ENCODE measurements around the gene PCTP.

The PCTP gene

DNA sequence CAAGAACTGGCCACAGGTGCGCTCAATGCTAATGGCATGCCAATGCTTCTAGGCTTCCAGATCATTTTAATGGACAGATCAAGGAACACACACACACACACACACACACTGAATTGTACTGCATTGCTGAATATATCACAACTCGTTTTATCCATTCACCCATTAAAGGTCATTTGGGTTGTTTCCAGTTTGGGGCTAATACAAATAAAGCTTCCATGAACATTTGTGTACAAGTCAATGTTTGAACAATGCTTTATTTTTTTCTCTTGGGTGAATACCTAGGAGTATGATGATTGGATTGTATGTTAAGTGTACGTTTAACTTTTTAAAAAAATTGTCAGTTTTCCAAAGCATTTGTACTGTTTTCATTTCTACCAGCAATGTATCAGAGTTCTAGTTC, 3.6 kb upstream of the PCTP start:
- CTCF ChIA-PET = interaction anchor here (1.3 to 1.4 kb wide), 2 partner anchors 12 to 27 kb away, joined by 3 read pairs; no protein-coding TSS in a partner anchor
- POLR2A ChIA-PET = no interaction called here
- TF ChIP-seq, protein P1, sequence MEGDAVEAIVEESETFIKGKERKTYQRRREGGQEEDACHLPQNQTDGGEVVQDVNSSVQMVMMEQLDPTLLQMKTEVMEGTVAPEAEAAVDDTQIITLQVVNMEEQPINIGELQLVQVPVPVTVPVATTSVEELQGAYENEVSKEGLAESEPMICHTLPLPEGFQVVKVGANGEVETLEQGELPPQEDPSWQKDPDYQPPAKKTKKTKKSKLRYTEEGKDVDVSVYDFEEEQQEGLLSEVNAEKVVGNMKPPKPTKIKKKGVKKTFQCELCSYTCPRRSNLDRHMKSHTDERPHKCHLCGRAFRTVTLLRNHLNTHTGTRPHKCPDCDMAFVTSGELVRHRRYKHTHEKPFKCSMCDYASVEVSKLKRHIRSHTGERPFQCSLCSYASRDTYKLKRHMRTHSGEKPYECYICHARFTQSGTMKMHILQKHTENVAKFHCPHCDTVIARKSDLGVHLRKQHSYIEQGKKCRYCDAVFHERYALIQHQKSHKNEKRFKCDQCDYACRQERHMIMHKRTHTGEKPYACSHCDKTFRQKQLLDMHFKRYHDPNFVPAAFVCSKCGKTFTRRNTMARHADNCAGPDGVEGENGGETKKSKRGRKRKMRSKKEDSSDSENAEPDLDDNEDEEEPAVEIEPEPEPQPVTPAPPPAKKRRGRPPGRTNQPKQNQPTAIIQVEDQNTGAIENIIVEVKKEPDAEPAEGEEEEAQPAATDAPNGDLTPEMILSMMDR (IDR thresholded peaks at IDR 0.05; ENCODE audit: control extremely low read depth, extremely low read depth, low read depth, missing control alignments) = no peak
- DNase-seq (ENCODE audit: extremely low spot score) = no peak

DNA sequence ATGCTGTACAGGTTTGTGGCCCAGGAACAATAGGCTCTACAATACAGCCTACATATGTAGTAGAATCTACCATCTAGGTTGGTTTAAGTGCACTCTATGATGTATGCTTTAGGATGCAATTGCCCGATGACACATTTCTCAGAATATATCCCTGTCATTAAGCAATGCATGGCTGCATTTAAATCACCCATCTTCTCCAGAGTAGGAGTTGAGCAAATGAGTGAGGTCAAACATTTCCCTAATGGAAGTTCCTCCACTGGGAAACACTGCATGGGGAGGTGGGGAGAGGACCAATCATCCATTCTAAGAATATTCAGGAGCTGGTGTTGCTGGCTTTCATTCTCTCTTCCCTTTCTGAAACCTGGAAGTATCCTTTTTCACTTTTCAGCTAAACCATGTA, 2.0 kb upstream of the PCTP start:
- POLR2A ChIA-PET = no interaction called here
- TF ChIP-seq, protein P1 (IDR thresholded peaks at IDR 0.05; ENCODE audit: control extremely low read depth, extremely low read depth, low read depth, missing control alignments) = no peak
- CTCF ChIA-PET = interaction anchor here (4.0 kb wide), 1 partner anchor 13 kb away, joined by 28 read pairs; no protein-coding TSS in a partner anchor
- DNase-seq (ENCODE audit: extremely low spot score) = no peak

DNA sequence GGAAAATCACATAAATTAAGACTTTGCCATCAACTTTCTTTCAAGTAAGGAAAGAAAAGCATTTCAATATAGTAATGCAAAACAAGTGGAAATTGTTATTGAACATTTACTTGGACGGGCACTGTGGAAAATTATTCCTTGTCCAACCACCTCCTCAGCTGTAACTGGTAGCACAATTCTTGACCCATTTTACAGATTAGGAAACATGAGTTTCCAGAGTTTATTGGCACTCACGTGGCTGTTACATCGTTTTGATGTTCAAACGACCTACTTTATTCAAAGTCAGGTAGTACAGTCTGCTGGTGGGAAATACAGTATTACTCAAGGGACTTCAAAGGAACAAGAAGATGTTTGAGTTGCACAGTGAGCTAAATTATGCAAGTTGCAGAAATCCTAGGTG, 866 bp upstream of the PCTP start:
- POLR2A ChIA-PET = no interaction called here
- no peak for DNase-seq (ENCODE audit: extremely low spot score)
- TF ChIP-seq, protein P1 (IDR thresholded peaks at IDR 0.05; ENCODE audit: control extremely low read depth, extremely low read depth, low read depth, missing control alignments) = no peak
- CTCF ChIA-PET = interaction anchor here (1.2 to 4.0 kb wide), 5 partner anchors 12 to 148 kb away, joined by 3 to 28 read pairs (median 4); partner anchors contain the start of gene TMEM100

DNA sequence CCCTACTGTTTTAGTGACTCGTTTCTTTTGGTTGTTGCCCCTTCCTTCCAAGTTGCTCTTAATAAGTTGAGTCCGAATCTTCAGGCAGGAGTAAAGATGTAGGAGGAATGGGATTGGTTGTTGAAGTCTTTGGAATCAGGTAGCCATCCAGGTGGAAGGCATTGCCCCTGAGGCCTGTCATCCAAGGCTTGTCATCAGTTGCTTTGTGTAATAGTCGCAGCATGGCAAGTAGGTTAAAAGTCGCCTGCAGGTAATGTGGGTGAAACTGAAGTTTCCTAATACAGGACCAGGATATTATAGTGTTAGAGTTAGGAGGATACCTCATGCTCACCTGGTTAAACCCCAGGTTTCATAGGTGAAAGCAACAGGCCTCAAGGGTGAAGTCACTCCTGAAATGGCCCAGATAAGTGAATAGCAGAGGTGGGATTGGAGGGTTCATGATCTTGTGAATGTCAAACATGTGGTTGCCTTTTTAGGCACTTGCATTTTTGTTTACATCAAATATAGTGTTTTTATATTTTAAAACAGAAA, 934 bp downstream of the PCTP start:
- TF ChIP-seq, protein P1 (IDR thresholded peaks at IDR 0.05; ENCODE audit: control extremely low read depth, extremely low read depth, low read depth, missing control alignments) = no peak
- POLR2A ChIA-PET = no interaction called here
- no peak for DNase-seq (ENCODE audit: extremely low spot score)
- CTCF ChIA-PET = interaction anchor here (0.8 to 4.0 kb wide), 7 partner anchors 9 to 225 kb away, joined by 3 to 28 read pairs (median 5); no protein-coding TSS in a partner anchor

DNA sequence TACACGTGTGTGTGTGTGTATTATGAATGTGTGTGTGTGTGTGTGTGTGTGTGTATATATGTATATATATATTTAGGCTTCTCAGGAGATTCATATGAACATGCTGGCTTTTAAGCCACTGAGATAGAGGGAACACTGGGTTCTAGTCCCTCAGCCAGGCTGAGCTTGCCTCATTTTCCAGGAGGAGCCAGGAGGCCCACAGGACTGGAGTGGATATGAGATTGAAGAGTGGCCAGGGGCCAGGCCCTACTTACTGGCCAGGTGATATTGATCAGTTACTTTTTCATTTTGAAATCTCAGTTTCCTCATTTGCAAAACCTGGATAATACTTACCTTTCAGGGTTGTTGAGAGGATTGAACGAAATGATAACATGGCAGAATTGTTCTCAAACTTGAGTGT, 5.8 kb downstream of the PCTP start:
- TF ChIP-seq, protein P1 (IDR thresholded peaks at IDR 0.05; ENCODE audit: control extremely low read depth, extremely low read depth, low read depth, missing control alignments) = no peak
- DNase-seq (ENCODE audit: extremely low spot score) = no peak
- CTCF ChIA-PET = no interaction called here
- POLR2A ChIA-PET = no interaction called here

DNA sequence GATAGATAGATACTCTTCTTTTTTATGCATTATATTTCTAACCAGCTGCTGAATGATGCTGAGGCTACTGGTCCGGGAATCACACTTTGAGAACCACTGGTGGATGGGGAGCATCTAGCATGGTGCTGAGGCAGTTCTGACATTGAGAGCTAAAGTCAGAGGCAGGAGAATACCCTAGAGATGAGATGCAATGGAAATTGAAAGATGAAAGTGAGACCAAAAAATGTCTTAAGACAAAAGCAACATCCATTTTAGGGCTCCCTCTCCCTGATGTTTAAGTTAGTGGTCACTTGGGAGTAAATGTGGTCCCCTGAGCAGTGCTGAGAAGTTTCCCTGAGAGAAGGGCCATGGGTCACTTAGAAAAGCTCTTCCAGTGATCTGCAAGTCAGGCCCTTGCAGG, 6.8 kb downstream of the PCTP start:
- DNase-seq (ENCODE audit: extremely low spot score) = no peak
- ChIA-PET POLR2A (no interaction called here), CTCF (interaction anchor here (1.0 kb wide), 1 partner anchor 155 kb away, joined by 3 read pairs; no protein-coding TSS in a partner anchor)
- TF ChIP-seq, protein P1 (IDR thresholded peaks at IDR 0.05; ENCODE audit: control extremely low read depth, extremely low read depth, low read depth, missing control alignments) = no peak

All from GM10248 (cell line).